Subcutaneous adipose tissue (tissue), 4 donors: ENCODE results near the gene APOBR. TPM values are rescaled to one million over a fixed set of nuclear protein-coding genes. Genes with fewer than 3 reads are reported as not detected.

Experiments used
- total RNA-seq, 4 donors: library from RNA; depleted of rRNA; stranded (reverse); fragments of >200 nt; gene quantifications; one replicate each; pipeline ENCODE4 v1.1.0, GENCODE V29; 2016
- TF ChIP-seq, protein P1 (sequence below): fragments of 450-650 bp; IDR thresholded peaks from one replicate; pipeline ENCODE4 v1.5.1; 2016; ENCODE audit warnings: low read depth, mild to moderate bottlenecking, control low read depth, antibody characterized with exemption, moderate library complexity

APOBR gene
- total RNA-seq, 4 donors from 2014 or later, result 1.6 to 8.7 (median 2.8) TPM

- TF ChIP-seq, protein P1, sequence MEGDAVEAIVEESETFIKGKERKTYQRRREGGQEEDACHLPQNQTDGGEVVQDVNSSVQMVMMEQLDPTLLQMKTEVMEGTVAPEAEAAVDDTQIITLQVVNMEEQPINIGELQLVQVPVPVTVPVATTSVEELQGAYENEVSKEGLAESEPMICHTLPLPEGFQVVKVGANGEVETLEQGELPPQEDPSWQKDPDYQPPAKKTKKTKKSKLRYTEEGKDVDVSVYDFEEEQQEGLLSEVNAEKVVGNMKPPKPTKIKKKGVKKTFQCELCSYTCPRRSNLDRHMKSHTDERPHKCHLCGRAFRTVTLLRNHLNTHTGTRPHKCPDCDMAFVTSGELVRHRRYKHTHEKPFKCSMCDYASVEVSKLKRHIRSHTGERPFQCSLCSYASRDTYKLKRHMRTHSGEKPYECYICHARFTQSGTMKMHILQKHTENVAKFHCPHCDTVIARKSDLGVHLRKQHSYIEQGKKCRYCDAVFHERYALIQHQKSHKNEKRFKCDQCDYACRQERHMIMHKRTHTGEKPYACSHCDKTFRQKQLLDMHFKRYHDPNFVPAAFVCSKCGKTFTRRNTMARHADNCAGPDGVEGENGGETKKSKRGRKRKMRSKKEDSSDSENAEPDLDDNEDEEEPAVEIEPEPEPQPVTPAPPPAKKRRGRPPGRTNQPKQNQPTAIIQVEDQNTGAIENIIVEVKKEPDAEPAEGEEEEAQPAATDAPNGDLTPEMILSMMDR, result no peak
Measured at GRCh38 chr16:28497386-28497785, 2.9 kb downstream of the APOBR start.

- TF ChIP-seq, protein P1, result no peak
Measured at GRCh38 chr16:28497861-28498599, 3.6 kb downstream of the APOBR start.

GRCh38 chr16:28498666-28499381 lies 4.4 kb downstream of the APOBR start:
- TF ChIP-seq, protein P1, result no peak

DNA sequence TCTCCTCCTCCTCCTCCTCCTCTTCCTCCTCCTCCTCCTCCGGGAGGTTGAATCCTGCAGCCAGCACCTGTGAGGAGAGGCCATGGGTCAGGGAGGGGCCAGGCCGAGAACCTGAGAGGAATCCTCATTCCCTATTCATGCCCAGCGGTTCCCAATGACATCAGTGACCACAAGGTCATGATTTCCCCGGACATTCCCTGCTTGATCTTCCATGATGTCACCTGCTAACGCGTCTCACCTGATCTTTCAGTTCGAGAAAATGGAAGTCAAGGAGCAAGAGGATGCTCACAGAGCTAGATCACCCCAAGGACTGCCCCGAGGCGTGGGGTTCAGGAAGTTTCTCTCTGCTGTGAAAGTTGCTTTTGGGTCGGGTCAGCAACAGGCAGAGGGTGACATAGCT lies 5.4 kb downstream of the APOBR start:
- TF ChIP-seq, protein P1, result no peak

DNA sequence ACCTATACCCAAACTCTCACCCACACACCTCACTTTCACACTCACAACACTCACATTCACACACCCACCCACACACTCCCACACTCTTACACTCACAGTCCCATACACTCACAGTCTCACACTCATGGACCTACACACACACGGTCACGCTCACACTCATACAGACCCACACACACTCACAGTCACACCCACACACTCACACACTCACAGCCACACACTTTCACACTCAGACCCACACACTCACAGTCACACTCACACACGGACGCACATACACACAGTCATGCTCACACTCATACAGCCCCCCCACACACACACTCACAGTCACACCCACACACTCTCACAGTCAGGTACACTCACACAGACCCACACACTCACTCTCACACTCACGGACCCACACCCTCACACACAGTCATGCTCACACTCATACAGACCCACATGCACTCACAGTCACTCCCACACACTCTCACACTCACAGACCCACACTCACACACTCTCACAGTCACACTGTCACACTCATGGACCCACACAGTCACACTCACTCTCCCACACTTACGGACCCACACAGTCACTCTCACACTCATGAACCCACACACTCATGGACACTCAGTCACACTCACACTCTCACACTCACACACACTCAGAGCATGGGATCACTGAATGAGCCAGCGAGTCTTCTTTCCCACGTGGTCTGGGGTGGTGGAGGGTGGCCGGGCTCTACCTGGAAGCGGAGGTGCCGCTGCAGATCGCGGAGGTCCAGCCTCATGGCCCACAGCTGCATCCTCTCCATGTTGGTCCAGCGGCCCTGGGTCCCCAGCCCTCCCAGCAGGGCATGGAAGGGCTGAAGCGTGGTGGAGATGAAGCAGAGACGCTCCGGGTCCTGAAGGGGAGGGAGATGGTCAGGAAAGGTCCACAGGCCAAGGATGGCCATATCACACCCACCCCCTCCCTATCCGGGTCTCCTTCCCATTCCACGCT lies 7.1 kb downstream of the APOBR start:
- TF ChIP-seq, protein P1, result no peak

GRCh38 chr16:28502290-28502689 lies 7.8 kb downstream of the APOBR start:
- TF ChIP-seq, protein P1, result no peak
